T-helper 9 cell (primary cell): Measurements from ENCODE around the gene NOL12.

Source experiments
- DNase-seq: peaks from one replicate; pipeline ENCODE4 v3.0.0-alpha.2; 2020

NOL12 gene

DNA sequence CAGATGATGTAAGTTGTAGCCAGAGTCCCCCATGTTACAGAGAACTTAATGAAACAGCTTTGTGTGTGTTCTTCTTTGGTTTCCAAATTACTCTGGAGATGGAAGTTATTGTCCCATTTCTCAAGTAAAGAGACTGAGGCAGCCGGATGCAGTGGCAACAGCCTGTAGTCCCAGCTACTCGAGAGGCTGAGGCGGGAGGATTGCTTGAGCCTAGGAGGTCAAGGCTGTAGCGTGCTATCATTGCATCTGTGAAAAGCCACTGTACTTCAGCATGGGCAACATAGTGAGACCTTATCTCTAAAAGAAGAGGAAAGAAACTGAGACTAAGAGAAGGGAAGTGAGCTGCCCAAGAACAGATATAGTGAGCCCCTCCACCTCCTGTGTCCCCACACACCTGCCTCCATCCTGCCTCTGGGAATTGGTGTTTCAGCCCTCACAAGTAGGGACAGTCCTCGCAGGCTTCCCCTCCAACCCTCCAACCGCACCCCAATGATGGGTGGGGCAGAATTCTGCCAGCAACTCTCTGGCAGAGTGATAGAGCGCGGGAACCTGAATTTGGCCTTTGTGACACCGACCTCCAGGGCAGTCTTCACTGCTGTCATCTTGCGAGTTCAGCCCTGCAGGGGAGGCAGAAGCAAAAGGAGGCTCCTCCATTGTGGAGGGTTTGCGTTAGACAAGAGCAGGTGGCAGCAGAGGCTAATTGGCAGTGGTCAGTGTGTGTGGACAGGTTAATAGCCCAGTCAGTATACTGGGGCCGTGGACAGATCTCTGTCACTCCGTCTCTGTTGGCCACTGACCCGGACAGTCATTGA is 26.0 kb upstream of the NOL12 start:
- DNase-seq: no peak

DNA sequence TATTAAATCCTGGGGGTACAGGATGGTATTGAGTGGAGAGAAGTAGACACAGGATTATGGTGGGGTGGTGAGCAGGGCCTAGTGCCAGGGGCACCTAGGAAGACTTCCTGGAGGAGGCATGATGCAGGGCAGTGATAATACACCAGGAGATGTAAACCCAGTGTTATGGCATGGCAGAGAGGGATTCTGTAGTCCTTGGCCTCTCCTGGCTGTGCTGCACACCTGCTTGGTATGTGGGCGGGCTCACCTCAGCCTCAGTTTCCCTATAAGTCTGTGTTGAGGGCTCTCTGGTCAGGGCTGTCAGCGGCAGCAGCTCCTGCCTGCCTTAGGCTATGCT is 25.5 kb upstream of the NOL12 start:
- DNase-seq: no peak

DNA sequence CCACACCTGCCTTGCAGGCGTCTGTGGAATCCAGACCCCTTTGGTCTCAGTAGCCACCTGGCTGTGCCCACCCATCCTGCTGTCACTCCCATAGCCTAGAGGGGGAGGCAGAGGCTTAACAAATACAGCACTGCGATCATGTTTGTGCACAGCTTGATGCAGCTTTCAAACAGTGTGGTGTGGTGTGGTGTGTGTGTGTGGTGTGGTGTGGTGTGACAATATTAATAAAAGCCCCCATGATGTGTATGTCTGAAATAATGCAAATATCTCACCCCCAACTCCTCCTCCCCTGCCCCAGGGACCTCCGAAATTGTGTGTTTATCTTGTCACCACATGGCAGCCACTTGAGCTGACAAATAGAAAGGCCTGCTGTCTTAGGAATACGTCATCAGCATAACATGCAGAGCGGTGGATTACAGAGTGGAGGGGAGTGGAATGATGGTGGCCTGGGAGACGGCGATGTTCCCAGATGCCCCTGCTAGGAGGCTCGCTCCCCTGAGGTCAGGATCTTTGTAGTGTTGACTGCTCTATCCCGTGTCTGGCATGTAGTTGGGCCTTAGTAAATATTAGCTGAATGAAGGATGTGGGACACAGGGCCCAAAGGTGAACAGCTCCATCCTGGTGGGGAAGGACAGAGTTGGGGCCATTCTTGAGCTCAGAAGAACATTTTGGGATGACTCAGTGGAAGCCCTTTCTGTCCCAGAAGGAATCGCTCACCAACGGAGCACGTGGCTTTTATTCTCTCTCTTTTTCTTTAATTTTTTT is 24.8 kb upstream of the NOL12 start:
- no peak for DNase-seq

DNA sequence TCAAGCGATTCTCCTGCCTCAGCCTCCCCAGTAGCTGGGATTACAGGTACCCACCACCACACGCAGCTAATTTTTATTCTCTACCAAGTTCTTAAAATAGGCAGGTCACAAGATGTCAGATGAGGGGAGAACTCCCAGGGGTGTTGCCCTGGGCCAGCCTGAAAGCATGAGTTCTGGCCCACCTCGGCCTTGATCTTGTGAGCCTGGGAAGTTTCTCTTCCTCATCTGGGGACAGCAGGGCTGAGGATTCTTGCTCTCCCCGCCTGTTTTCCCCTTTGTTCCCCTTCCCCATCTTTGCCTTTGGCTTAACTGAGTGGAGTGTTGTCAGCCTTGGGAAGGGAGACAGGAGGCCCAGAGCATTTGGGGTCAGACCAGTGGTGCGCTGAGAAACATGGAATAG is 24.1 kb upstream of the NOL12 start:
- DNase-seq: no peak

DNA sequence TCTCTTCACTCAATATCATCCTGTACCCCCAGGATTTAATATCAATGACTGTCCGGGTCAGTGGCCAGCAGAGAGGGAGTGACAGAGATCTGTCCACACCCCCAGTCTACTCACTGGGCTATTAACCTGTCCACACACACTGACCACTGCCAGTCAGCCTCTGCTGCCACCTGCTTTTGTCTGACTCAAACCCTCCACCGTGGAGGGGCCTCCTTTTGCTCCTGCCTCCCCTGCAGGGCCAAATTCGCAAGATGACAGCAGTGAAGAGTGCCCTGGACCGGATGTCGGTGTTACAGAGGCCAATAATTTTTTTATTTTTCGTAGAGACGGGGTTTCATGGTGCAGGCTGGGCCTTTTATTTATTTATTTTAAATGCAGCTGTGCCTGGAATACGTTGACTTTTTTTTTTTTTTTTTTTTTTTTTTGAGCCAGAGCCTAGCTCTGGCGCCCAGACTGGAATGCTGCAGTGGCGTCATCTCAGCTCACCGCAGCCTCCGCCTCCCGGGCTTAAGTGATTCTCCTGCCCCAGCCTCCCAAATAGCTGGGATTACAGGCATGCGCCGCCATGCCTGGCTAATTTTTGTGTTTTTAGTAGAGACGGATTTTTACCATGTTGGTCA is 22.5 kb upstream of the NOL12 start:
- DNase-seq: no peak

DNA sequence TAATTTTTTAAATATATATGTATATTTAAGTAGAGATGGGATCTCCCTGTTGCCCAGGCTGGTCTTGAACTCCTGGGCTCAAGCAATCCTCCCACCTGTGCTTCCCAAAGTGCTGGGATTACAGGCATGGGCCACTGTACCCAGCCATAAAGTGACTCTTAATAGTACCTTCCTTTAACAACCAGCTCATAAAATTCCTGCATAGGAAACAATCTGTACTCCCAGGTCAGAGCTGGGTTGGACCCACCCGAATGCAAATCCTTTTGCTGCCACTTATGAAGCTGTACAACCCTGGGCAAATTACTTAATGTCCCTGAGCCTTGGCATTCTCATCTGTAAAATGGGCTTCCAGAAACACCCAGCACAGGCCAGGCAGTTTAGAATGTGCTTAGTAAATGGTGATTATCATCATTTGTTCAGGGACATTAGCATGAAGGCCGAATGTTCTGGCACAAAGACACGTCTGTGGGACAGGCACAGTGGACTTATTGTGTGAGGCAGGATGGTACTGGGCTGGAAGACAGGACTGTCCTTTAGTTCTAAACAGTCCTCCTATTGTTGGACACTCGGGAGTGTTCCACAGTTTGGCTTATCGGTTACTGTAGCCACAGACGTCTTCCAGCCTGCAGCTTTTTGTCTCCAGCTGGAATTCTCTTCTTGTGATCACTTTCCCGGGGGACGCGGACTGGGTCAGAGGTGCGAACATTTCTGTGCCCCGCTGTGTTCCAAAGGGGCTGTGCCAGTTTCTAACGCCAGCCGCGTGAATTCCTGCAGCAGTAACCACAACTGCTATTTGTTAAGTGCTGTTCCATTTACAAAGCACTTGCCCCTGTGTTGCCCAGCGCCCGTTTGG is 21.7 kb upstream of the NOL12 start:
- DNase-seq: no peak

DNA sequence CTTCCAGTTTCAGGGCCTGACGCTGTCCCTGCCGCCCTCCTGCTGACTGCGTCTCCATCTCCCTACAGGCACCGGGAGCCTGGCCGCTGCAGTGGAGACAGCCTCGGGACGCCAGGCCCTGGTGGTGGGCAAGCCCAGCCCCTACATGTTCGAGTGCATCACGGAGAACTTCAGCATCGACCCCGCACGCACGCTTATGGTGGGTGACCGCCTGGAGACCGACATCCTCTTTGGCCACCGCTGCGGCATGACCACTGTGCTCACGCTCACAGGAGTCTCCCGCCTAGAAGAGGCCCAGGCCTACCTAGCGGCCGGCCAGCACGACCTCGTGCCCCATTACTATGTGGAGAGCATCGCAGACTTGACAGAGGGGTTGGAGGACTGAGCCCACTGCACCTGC is 20.7 kb upstream of the NOL12 start:
- DNase-seq: no peak

DNA sequence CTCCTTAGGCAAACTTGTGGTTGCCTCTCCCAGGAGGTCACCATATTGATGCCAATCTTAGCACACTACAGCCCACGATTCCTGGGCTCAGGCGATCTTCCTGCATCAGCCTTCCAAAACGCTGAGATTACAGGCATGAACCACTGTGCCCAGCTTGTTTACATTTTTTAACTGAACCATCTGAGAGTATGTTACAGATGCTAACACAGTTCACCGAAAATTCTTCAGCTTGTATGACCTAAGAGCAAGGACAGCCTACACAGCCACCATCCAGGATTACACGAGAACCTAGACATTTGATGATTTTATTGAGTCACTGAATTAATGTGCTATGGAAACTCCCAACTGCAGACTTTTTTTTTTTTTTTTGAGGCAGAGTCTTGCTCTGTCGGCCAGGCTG is 16.6 kb upstream of the NOL12 start:
- no peak for DNase-seq

DNA sequence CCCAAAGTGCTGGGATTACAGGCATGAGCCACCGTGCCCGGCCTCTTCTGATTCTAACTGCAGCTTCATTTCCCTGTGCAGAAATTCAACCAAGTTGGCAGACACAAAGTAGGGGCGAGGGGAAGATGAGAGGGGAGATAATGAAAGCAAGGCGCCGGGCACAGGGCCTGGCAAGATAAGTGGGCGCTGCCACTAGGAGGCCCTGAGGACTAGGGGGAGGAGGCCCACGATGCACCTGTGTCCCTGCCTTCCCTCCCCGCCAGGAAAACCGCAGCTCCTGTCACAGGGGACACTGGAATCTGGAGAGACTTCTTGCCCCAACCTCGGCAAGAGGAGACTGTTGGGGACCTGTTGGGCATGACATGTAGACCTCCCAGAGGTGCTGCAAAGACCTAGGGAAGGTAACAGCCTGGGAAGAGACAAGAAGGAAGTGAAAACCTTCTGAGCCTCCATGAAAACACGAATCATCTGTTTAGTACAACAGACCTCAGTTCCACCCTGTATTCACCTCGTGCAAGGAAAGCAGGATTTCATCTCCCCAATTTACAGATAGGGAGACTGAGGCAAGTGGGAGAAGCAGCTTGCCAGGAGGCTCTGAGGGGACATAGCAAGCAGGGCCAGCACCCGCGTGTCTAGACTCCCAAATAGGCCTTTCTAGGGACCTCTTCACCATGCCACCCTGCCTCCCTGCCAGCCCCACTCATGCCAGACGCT is 13.8 kb upstream of the NOL12 start:
- DNase-seq: peak; percentile 32

DNA sequence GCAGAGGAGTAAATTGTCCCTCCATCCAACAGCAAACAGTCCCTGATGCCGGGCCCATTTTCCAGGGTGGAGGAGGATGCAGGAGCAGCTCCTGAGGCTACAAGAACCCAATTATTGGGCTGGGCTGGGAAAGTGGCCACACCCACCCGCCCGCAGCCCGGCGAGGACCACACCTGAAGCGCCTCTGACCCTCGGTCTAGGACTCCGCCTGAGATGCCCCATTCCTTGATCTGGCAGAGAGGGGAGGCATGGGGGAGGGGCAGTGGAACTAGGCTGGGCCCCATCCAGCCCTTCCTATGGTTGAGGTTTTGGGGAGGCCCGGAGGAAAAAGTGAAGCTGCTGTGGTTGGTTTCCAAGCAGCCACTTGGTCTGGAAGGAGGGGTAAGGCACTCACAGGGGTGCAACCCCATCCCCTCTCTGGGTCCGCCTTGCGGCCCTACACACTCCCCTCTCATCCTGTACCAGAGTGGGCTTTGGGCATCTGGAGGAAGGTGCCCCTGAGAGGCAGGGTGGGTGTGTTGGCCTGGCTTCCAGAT is 13.2 kb upstream of the NOL12 start:
- no peak for DNase-seq

DNA sequence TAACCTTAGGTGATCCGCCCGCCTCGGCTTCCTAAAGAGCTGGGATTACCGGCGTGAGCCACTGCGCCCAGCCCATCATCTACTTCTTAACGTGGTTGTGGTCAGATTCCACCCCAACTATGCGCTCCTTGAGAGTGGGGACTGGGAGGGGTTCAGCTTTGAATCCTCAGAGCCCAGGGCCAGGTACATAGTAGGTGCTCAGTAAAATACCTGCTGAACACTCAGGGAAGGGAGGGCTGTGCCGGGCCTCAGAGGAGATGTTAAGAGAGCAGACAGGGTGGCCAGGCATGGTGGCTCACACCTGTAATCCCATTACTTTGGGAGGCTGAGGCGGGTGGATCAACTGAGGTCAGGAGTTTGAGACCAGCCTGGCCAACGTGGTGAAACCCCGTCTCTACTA is 11.9 kb upstream of the NOL12 start:
- no peak for DNase-seq

DNA sequence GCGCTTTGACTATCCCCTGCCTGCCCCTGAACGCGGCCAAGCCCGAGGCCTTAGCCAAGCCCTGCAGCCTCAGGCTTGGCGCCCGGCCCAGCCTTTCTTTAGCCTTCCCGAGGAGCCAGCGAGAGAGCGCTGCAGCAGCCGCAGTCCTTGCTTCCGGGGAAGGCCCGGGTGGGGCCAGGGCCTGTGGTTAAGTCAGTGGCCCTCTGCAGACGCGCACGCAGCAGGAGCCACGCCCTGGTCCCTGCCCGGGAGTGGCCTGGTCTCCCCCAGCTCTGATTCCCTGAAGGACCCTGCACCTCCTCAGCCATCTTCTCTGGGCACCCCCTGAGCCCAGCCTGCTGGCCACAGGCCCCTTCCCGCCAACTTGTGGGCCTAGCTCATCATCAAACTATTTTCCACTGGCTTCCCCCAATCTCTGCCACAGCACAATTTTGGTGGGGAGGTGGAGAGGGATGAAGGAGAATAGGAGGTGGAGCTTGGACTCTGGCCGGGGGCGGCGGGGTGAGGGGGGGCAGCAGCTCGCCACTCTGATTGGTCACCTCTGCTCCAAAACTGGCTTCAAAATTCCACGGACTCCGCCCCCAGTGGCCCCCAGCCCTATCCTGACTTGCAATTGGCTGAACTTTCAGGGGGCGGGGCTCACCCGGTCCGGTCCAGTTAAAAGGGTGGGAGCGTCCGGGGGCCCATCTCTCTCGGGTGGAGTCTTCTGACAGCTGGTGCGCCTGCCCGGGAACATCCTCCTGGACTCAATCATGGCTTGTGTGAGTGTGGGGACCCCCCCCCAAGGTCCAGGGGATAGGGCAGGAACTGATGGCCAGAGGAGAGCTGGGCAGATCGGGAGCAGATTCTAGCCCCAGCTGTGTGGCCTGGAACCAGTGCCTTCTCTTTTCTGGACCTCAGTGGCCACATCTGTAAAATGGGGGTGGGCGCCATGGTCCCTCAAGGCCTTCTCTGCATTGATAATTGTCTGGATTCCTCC is 10.9 kb upstream of the NOL12 start, which contains the start of gene LGALS1:
TSS of gene LGALS1 (plus strand) at position 686 of the 979 bp plus-strand sequence. CDS start at position 753, 67 bp downstream.
- DNase-seq: peak; percentile 53

DNA sequence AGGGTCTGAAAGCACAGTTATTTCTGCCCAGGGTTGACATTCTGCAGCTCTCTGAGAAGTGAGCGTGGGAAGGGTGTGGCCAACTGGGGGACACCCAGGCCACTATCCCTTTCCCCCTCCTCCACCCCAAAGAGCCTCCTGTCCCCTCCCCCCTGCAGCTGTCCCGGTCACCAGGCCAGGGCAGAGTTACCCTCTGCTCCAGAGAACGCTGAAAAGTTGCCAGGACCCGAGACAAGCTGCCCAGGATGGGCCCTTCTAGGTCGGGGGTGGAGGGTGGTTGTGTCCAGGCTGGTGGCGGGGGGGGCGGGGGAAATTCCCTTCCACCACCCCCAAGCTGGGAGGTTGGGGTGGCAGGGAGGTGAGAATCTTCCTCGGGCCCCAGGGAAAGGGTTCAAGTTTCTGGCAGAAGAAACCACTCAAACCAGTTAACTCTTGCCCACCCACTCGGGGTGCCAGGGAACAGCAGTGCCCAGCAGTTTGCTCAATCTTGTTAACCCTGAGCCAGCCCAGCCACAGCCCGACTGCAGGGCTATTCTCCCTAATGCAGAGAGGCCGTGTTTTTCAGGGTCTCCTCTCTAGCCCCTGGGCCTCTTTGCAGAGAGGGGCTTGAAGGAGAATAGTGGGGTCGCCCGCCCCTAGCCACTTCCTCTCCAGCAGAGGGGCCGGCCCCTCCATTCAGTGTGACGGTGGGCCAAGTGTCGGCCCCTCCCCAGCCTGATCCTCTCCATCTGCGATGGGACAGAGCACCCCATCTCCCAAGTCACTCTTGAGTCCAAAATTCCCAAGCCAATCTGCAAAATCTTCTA is 10.0 kb upstream of the NOL12 start:
- DNase-seq: peak; percentile 38

DNA sequence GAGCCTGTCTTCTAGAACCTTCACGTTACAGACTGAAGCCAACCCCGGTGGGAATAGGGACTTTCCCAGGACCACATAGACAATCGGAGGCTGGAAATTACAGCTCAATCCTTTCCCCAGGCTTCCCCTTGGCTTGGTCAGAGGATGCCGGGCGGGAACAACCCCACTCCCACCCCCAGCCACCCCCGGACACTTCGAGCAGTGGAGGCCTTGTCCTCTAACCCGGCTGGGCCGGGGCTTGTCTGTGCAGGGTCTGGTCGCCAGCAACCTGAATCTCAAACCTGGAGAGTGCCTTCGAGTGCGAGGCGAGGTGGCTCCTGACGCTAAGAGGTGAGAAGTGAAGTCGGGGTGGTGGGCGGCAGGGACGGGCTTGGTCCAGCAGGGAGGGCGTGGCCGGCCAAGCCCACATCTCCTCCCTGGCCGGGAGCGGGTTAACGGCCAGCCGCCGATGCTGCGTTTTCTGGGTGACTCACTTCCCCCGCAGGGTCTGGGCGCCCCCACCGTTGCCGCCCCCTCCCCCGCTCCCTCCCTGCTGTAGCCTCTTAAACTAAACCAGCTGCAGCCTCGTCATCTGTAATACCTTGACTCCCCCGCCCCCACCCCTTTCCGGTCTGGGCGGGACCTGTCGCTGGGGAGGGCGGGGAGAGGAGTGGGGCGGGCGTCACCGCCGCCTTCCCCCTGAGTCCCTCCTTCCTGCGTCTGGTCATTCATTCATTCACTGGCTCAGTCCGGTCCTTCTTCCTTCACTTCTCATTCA is 9.2 kb upstream of the NOL12 start:
- peak; percentile 91 for DNase-seq

DNA sequence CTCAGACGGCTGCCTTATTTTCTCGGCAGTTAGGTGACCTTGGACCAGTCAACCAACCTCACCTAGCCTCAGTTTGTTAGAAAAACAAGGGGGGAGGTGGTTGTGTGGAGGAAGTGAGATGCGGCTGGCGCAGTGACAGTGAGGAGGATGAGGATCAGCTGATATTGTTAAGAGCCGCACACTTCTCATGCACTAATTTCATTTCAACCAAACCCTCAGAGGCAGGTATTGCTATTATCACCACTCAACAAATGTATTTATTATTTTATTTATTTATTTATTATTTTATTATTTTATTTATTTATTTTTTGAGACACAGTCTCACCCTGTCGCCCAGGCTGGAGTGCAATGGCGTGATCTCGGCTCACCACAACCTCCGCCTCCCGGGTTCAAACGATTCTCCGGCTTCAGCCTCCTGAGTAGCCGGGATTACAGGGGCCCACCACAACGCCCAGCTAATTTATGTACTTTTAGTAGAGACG is 8.6 kb upstream of the NOL12 start:
- no peak for DNase-seq

DNA sequence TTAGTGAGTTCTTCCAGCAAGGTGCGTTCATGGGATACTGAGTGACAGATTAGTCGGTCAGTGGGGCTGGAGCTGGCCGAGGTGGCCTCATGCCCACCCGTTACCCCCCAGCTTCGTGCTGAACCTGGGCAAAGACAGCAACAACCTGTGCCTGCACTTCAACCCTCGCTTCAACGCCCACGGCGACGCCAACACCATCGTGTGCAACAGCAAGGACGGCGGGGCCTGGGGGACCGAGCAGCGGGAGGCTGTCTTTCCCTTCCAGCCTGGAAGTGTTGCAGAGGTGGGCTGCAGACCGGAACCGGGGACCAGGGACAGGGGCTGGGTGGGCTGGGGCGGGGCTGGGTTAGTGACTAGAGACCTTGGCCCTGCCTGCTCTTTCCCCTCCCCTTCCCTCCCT is 7.8 kb upstream of the NOL12 start:
- no peak for DNase-seq

DNA sequence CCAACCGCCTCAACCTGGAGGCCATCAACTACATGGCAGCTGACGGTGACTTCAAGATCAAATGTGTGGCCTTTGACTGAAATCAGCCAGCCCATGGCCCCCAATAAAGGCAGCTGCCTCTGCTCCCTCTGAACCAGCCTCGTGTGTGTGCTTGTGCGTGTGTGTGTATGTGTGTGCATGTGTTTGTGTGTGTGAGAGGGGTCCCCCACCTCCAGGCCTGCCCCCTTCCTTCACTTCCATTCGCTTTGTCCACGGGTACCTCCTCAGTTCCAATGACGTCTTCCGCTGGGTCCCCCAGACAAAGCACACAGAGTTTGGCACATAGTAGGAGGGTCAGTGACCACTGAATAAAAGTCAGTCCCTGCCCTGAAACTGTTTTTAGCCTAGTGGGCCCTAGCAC is 6.5 kb upstream of the NOL12 start:
- DNase-seq: no peak

DNA sequence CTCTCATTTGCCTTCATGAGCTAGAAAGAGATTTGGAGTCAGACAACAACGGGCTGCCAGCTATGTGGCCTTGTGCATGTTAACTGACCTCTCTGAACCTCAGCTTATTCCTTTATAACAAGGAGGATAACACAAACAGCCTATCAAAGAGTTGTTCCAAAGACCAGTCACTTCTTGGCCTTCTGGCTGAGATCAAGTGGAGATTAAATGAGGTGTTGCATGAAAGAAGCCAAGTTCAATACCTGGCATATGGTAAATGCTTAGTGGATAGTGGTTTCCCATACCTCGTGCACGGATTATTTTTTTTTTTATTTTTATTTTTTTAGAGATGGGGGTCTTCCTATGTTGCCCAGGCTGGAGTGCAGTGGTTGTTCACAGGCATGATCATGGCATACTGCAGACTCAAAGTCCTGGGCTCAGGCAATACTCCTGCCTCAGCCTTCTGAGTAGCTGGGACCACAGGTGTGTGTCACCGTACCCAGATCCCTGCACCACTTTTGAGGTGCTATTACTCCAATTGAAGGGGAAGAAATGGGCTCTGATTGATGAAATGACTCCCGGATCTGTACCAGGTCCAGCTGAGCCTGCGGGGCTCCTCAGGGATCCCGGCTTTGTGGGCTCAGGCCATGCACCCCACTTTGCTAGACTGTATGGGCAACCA is 5.8 kb upstream of the NOL12 start:
- DNase-seq: no peak
